H9 (cell line): ENCODE results near the gene PLCB1. TPM values are rescaled to one million over a fixed set of nuclear protein-coding genes. Genes with fewer than 3 reads are reported as not detected.

Experiments used
- DNase-seq: peaks from one replicate; pipeline ENCODE4 v3.0.0-alpha.2; 2017
- H2AFZ ChIP-seq: one replicate; pipeline ENCODE4 v1.6.1; 2013; ENCODE audit warnings: mild to moderate bottlenecking, low read length, control low read depth, moderate library complexity
- H2AK5ac ChIP-seq: 2 replicates; pipeline ENCODE4 v1.6.1; 2013; ENCODE audit warnings: low read length, control low read depth, mixed read lengths; ENCODE audit not compliant: insufficient read length
- H2BK120ac ChIP-seq: one replicate; pipeline ENCODE4 v1.6.1; 2013; ENCODE audit warnings: low read depth, mild to moderate bottlenecking, low read length, control low read depth, inconsistent platforms; ENCODE audit not compliant: poor library complexity, severe bottlenecking
- H2BK12ac ChIP-seq: 2 replicates; pipeline ENCODE4 v1.6.1; 2013; ENCODE audit warnings: low read length, control low read depth, mixed read lengths, low read depth; ENCODE audit not compliant: insufficient read length
- H2BK15ac ChIP-seq: 2 replicates; pipeline ENCODE4 v1.6.1; 2013; ENCODE audit warnings: low read depth, low read length, control low read depth
- H2BK20ac ChIP-seq: one replicate; pipeline ENCODE4 v1.6.1; 2013; ENCODE audit warnings: low read depth, mild to moderate bottlenecking, low read length, control low read depth, inconsistent platforms; ENCODE audit not compliant: poor library complexity, severe bottlenecking
- H2BK5ac ChIP-seq: 2 replicates; pipeline ENCODE4 v1.6.1; 2013; ENCODE audit warnings: low read length, control low read depth, mixed read lengths; ENCODE audit not compliant: insufficient read length
- H3K14ac ChIP-seq: 2 replicates; pipeline ENCODE4 v1.6.1; 2013; ENCODE audit warnings: low read length, control low read depth; ENCODE audit not compliant: insufficient read depth
- H3K18ac ChIP-seq: 2 replicates; pipeline ENCODE4 v1.6.1; 2013; ENCODE audit warnings: low read depth, mild to moderate bottlenecking, mixed read lengths, low read length, control low read depth; ENCODE audit not compliant: insufficient read length
- H3K23ac ChIP-seq: 2 replicates; pipeline ENCODE4 v1.6.1; 2013; ENCODE audit warnings: low read length, control low read depth, mixed read lengths, low read depth; ENCODE audit not compliant: insufficient read length
- H3K23me2 ChIP-seq: 2 replicates; pipeline ENCODE4 v1.6.1; 2013; ENCODE audit warnings: low read depth, mild to moderate bottlenecking, mixed read lengths, low read length, control low read depth; ENCODE audit not compliant: insufficient read length, poor library complexity, severe bottlenecking
- H3K27ac ChIP-seq: 2 replicates; pipeline ENCODE4 v1.5.1; 2013; ENCODE audit warnings: low read length, control low read depth, mixed read lengths, low read depth; ENCODE audit not compliant: insufficient read length
- H3K27me3 ChIP-seq: 2 replicates; pipeline ENCODE4 v1.6.1; 2013; ENCODE audit warnings: low read length, control low read depth, inconsistent platforms; ENCODE audit not compliant: insufficient read depth
- H3K4ac ChIP-seq: 2 replicates; pipeline ENCODE4 v1.6.1; 2013; ENCODE audit warnings: low read depth, mild to moderate bottlenecking, control low read depth, inconsistent platforms, low read length, moderate library complexity
- H3K4me1 ChIP-seq: 2 replicates; pipeline ENCODE4 v1.6.1; 2013; ENCODE audit warnings: low read length, control low read depth, inconsistent platforms; ENCODE audit not compliant: insufficient read depth
- H3K4me2 ChIP-seq: 2 replicates; pipeline ENCODE4 v1.6.1; 2013; ENCODE audit warnings: low read length, control low read depth, mixed read lengths; ENCODE audit not compliant: insufficient read length, insufficient read depth
- H3K56ac ChIP-seq: 2 replicates; pipeline ENCODE4 v1.6.1; 2013; ENCODE audit warnings: low read depth, mild to moderate bottlenecking, mixed read lengths, low read length, control low read depth; ENCODE audit not compliant: insufficient read length
- H3K79me1 ChIP-seq: 2 replicates; pipeline ENCODE4 v1.6.1; 2013; ENCODE audit warnings: low read depth, mild to moderate bottlenecking, moderate library complexity, low read length, control low read depth, inconsistent platforms; ENCODE audit not compliant: insufficient read depth, poor library complexity, severe bottlenecking
- H3K79me2 ChIP-seq: 2 replicates; pipeline ENCODE4 v1.6.1; 2013; ENCODE audit warnings: low read length, control low read depth, inconsistent platforms; ENCODE audit not compliant: insufficient read depth
- H3K9ac ChIP-seq: 2 replicates; pipeline ENCODE4 v1.6.1; 2013; ENCODE audit warnings: low read length, control low read depth, mixed read lengths; ENCODE audit not compliant: insufficient read length; ENCODE audit errors: extremely low read depth
- H3K9me3 ChIP-seq: one replicate; pipeline ENCODE4 v1.6.1; 2013; ENCODE audit warnings: low read depth, low read length, inconsistent platforms; ENCODE audit not compliant: control insufficient read depth
- H3T11ph ChIP-seq: one replicate; pipeline ENCODE4 v1.6.1; 2013; ENCODE audit warnings: mild to moderate bottlenecking, low read length, control low read depth, inconsistent platforms
- H4K20me1 ChIP-seq: one replicate; pipeline ENCODE4 v1.6.1; 2013; ENCODE audit not compliant: control insufficient read depth, insufficient read length, insufficient read depth
- H4K5ac ChIP-seq: 2 replicates; pipeline ENCODE4 v1.6.1; 2013; ENCODE audit warnings: low read depth, mild to moderate bottlenecking, mixed read lengths, low read length, control low read depth; ENCODE audit not compliant: insufficient read length
- H4K8ac ChIP-seq: replicated peaks from 2 replicates; pipeline ENCODE4 v1.6.1; 2013; ENCODE audit warnings: low read length, control low read depth, mixed read lengths, low read depth; ENCODE audit not compliant: insufficient read length
- H4K91ac ChIP-seq: 2 replicates; pipeline ENCODE4 v1.6.1; 2013; ENCODE audit warnings: low read depth, mild to moderate bottlenecking, moderate library complexity, mixed read lengths, low read length, control low read depth; ENCODE audit not compliant: insufficient read length
- H3K27ac Mint-ChIP-seq, 3 experiments: 2 replicates in 2 of 3; 3 replicates in 1 of 3; pipeline ENCODE4 v1.8.0; 2020 to 2021; ENCODE audit warnings: mixed read lengths in 3 of 3, mild to moderate bottlenecking in 1 of 3, moderate library complexity in 1 of 3
- H3K27me3 Mint-ChIP-seq: 2 replicates; pipeline ENCODE4 v1.8.0; 2021; ENCODE audit warnings: low read depth, mild to moderate bottlenecking, moderate library complexity, mixed read lengths
- H3K36me3 Mint-ChIP-seq, 3 experiments: 2 replicates in 2 of 3; 3 replicates in 1 of 3; pipeline ENCODE4 v1.8.0; 2020 to 2021; ENCODE audit warnings: low read depth in 3 of 3, mixed read lengths in 3 of 3; ENCODE audit not compliant: insufficient read depth in 1 of 3
- H3K4me1 Mint-ChIP-seq, 2 experiments: 2 replicates each; pipeline ENCODE4 v1.8.0; 2020; ENCODE audit warnings: mixed read lengths in 2 of 2
- H3K4me3 Mint-ChIP-seq, 2 experiments: 2 replicates in 1 of 2; 3 replicates in 1 of 2; pipeline ENCODE4 v1.8.0; 2020 to 2021; ENCODE audit warnings: mild to moderate bottlenecking in 2 of 2, mixed read lengths in 2 of 2, moderate library complexity in 1 of 2
- H3K9me3 Mint-ChIP-seq, 2 experiments: 2 replicates in 1 of 2; 3 replicates in 1 of 2; pipeline ENCODE4 v1.8.0; 2020; ENCODE audit warnings: mild to moderate bottlenecking in 2 of 2, mixed read lengths in 2 of 2, moderate library complexity in 1 of 2
- WGBS: extraction: QIAGEN DNeasy Blood & Tissue Kit; methylation state at CpG from one replicate; pipeline ENCODE4 v1.1.7; 2013; ENCODE audit warnings: missing lambda C conversion rate, low lambda C conversion rate, mixed read lengths; ENCODE audit not compliant: insufficient read length; ENCODE audit errors: extremely low coverage; 5-methylcytosine and 5-hydroxymethylcytosine counted together
- total RNA-seq: library from RNA; stranded (reverse); gene quantifications from 2 replicates; pipeline ENCODE4 v1.2.1, GENCODE V29; 2021
- TF ChIP-seq, protein P1 (sequence below): fragments of 200-600 bp; sonication (generic); conservative IDR thresholded peaks from 3 replicates; pipeline ENCODE4 v1.8.0; 2021; ENCODE audit warnings: antibody characterized with exemption, mild to moderate bottlenecking

The PLCB1 gene
- total RNA-seq, 1 experiment from 2014 or later: 11.5 TPM

DNA sequence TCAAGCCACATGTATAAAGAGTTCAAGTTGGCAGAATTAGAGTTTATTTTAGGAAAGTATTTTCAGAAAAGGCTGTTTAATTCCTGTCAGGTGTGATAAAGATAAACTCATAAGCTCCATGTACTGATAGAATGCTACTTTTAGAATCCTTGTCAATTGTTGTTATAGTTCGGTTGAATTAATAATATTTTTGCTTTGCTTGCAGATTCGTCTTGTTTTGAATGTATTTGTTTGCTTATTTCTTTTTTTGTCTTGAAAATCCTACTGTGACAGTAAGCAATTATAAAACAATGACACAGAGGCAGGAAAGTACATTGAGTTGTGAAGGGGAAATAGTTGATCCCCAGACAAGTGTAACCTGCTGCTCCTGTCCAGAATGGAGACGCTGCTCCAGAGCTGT, 602.9 kb downstream of the PLCB1 start:
- H3K79me2 ChIP-seq: no peaks in the 10 kb centered on the region
- no peak overlapping the region for H3K23ac ChIP-seq
- TF ChIP-seq, protein P1, sequence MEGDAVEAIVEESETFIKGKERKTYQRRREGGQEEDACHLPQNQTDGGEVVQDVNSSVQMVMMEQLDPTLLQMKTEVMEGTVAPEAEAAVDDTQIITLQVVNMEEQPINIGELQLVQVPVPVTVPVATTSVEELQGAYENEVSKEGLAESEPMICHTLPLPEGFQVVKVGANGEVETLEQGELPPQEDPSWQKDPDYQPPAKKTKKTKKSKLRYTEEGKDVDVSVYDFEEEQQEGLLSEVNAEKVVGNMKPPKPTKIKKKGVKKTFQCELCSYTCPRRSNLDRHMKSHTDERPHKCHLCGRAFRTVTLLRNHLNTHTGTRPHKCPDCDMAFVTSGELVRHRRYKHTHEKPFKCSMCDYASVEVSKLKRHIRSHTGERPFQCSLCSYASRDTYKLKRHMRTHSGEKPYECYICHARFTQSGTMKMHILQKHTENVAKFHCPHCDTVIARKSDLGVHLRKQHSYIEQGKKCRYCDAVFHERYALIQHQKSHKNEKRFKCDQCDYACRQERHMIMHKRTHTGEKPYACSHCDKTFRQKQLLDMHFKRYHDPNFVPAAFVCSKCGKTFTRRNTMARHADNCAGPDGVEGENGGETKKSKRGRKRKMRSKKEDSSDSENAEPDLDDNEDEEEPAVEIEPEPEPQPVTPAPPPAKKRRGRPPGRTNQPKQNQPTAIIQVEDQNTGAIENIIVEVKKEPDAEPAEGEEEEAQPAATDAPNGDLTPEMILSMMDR: no peak
- no peak overlapping the region for H3K4me2 ChIP-seq
- no peak overlapping the region for H3T11ph ChIP-seq
- H3K79me1 ChIP-seq: no peaks in the 10 kb centered on the region
- H3K36me3 Mint-ChIP-seq: no peaks in the 10 kb centered on the region
- H3K56ac ChIP-seq: no peak overlapping the region
- H3K23me2 ChIP-seq: no peaks in the 10 kb centered on the region
- no peak overlapping the region for H3K18ac ChIP-seq
- no peak overlapping the region for H2AFZ ChIP-seq
- H4K5ac ChIP-seq: no peak overlapping the region
- no peak overlapping the region for H2BK120ac ChIP-seq
- H3K27me3 Mint-ChIP-seq: no peaks in the 10 kb centered on the region
- no peak overlapping the region for H2BK5ac ChIP-seq
- H3K27me3 ChIP-seq: no peaks in the 10 kb centered on the region
- no peaks in the 10 kb centered on the region for H3K4me1 Mint-ChIP-seq
- H2BK12ac ChIP-seq: no peak overlapping the region
- no peaks in the 10 kb centered on the region for H3K9me3 ChIP-seq
- H3K4me3 Mint-ChIP-seq: no peak overlapping the region
- H3K14ac ChIP-seq: no peak overlapping the region
- H3K27ac Mint-ChIP-seq: no peak overlapping the region
- no peak for DNase-seq
- H4K8ac ChIP-seq: no peak overlapping the region
- no peak overlapping the region for H2BK20ac ChIP-seq
- no peak overlapping the region for H2AK5ac ChIP-seq
- no peak overlapping the region for H3K27ac ChIP-seq
- H3K9ac ChIP-seq: no peak overlapping the region
- no peak overlapping the region for H4K91ac ChIP-seq
- no CpG with 5 or more reads among the region's 3 CpGs for WGBS
- no peak overlapping the region for H3K4ac ChIP-seq
- no peaks in the 10 kb centered on the region for H4K20me1 ChIP-seq
- H2BK15ac ChIP-seq: no peak overlapping the region
- H3K4me1 ChIP-seq: no peaks in the 10 kb centered on the region
- no peaks in the 10 kb centered on the region for H3K9me3 Mint-ChIP-seq
